NCI-H2107 treated with DMSO at 0.1 percent for 48 hours (cell line): ENCODE results near the gene DSCAM.
"Not testable (repeated sequence)": the region's sequence is repeated elsewhere in the genome, so short reads cannot be mapped to it uniquely, and the experiment has no call there.

Experiments
- DNase-seq: peaks from one replicate; lab custom pipeline; 2025; ENCODE audit not compliant: unreplicated experiment; lab: John Stamatoyannopoulos, UW

DSCAM gene

GRCh38 chr21:40269239-40269638 is 577.7 kb downstream of the DSCAM start:
- DNase-seq, result no peak

- DNase-seq, result not testable (repeated sequence)
These were observed 588.5 kb downstream of the DSCAM start for GRCh38 chr21:40258456-40258855.

- no peak for DNase-seq
These were observed 589.6 kb downstream of the DSCAM start for GRCh38 chr21:40257342-40257741.

GRCh38 chr21:40255518-40256444 is 591.2 kb downstream of the DSCAM start:
- no peak for DNase-seq

- no peak for DNase-seq
These were observed 592.2 kb downstream of the DSCAM start for GRCh38 chr21:40254540-40255465.

- no peak for DNase-seq
These were observed 593.8 kb downstream of the DSCAM start for GRCh38 chr21:40253112-40253511.

GRCh38 chr21:40250514-40251294 is 596.3 kb downstream of the DSCAM start:
- no peak for DNase-seq

GRCh38 chr21:40244981-40245380 is 602.0 kb downstream of the DSCAM start:
- DNase-seq, result no peak

- no peak for DNase-seq
These were observed 603.3 kb downstream of the DSCAM start for GRCh38 chr21:40243685-40244084.

- no peak for DNase-seq
These were observed 604.2 kb downstream of the DSCAM start for GRCh38 chr21:40242586-40243265.

GRCh38 chr21:40235528-40235927 is 611.4 kb downstream of the DSCAM start:
- no peak for DNase-seq

- no peak for DNase-seq
These were observed 615.0 kb downstream of the DSCAM start for GRCh38 chr21:40231979-40232378.

- no peak for DNase-seq
These were observed 619.9 kb downstream of the DSCAM start for GRCh38 chr21:40227096-40227495.

- no peak for DNase-seq
These were observed 631.0 kb downstream of the DSCAM start for GRCh38 chr21:40215941-40216340.

- no peak for DNase-seq
These were observed 636.7 kb downstream of the DSCAM start for GRCh38 chr21:40210251-40210650.

GRCh38 chr21:40208948-40209345 is 638.0 kb downstream of the DSCAM start:
- peak; percentile 61 for DNase-seq

- DNase-seq, result peak; percentile 61
These were observed 638.6 kb downstream of the DSCAM start for GRCh38 chr21:40208206-40208947.

GRCh38 chr21:40200946-40201345 is 646.0 kb downstream of the DSCAM start:
- peak; percentile 7 for DNase-seq

- DNase-seq, result no peak
These were observed 646.8 kb downstream of the DSCAM start for GRCh38 chr21:40200126-40200525.
